ENCODE measurements around the gene SMAP2. TPM values are rescaled to one million over a fixed set of nuclear protein-coding genes. Genes with fewer than 3 reads are reported as not detected.

The SMAP2 gene
- polyA plus RNA-seq, 3 donors, result 302 to 382 (median 359) TPM

DNA sequence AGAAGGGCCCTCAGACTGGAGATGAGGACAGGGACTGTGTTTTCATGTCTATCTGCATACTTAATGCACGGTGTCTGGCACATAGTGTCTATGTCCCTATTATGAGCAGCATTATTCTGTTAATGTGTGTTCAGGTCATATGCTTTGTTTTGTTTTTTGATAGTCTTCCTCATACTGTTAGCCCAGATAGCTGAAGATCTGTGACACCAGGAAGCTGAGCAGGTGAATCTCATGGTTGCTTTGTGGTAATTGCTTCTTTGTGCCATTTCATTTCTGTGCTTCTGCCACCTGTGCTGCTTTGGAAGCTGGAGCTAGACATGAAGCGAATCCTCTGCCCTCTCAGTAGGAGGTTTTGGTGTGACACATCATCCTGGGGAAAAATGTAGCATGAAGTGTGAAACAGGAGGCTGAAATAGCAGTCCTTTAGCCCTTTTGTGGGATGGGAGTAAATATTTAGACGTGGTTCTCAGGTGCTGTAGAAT, 15.8 kb downstream of the SMAP2 start:
- intact Hi-C loops (cut with micrococcal nuclease), result no loop called here
- H3K36me3 Mint-ChIP-seq, result peaks cover 40 to 62% of the 10 kb centered on the region in 2 donors
- H3K27me3 Mint-ChIP-seq (ENCODE audit: low read depth in 3 of 3), result peaks cover 0 to 2% (median 0%) of the 10 kb centered on the region in 3 donors
- H3K27me3 ChIP-seq (ENCODE audit: control insufficient read depth in 2 of 2, insufficient read depth in 2 of 2, low read length in 2 of 2), result no peaks in the 10 kb centered on the region
- no peaks in the 10 kb centered on the region for H3K9me3 Mint-ChIP-seq
- H3K4me2 ChIP-seq (replicated peaks; ENCODE audit: extremely low read depth, low read length, poor library complexity, severe bottlenecking), result peak overlapping the region; percentile 59
- H3K27ac Mint-ChIP-seq, result peak overlapping the region; percentile 80 to 97 (median 94)
- 82% methylated on average over 2 of the region's 3 CpGs for WGBS (ENCODE audit: insufficient coverage)
- no peaks in the 10 kb centered on the region for H4K20me1 ChIP-seq (ENCODE audit: insufficient read depth, low read length)
- peaks cover 94% of the 10 kb centered on the region for H3K79me2 ChIP-seq (ENCODE audit: insufficient read depth, low read length)
- H3K9ac ChIP-seq (ENCODE audit: insufficient read depth, low read length, poor library complexity, severe bottlenecking), result no peak overlapping the region
- peak overlapping the region in 1 of 3 experiments; percentile 65 for H3K4me3 ChIP-seq (replicated peaks in 1 of 3; ENCODE audit: low read depth in 2 of 3, low read length in 3 of 3)
- no peak overlapping the region for H2AFZ ChIP-seq (ENCODE audit: insufficient read depth, low read depth, low read length, poor library complexity, severe bottlenecking)
- peaks cover 98 to 99% of the 10 kb centered on the region in 2 donors for H3K4me1 ChIP-seq (ENCODE audit: control insufficient read depth in 1 of 2, insufficient read depth in 2 of 2, low read length in 2 of 2)
- no peak overlapping the region for H3K4me3 Mint-ChIP-seq
- H3K27ac ChIP-seq (ENCODE audit: low read depth in 1 of 2, low read length in 2 of 2), result peak overlapping the region; percentile 25 to 90
- H3K4me1 Mint-ChIP-seq, result peaks cover 93% of the 10 kb centered on the region
- no peaks in the 10 kb centered on the region for H3K9me3 ChIP-seq (replicated peaks in 1 of 2; ENCODE audit: control insufficient read depth in 1 of 2, insufficient read depth in 1 of 2, low read length in 2 of 2)
- peaks cover 15 to 21% of the 10 kb centered on the region in 2 donors for H3K36me3 ChIP-seq (replicated peaks in 1 of 2; ENCODE audit: control insufficient read depth in 1 of 2, insufficient read depth in 2 of 2, low read length in 2 of 2)
- TF ChIP-seq, protein P1, sequence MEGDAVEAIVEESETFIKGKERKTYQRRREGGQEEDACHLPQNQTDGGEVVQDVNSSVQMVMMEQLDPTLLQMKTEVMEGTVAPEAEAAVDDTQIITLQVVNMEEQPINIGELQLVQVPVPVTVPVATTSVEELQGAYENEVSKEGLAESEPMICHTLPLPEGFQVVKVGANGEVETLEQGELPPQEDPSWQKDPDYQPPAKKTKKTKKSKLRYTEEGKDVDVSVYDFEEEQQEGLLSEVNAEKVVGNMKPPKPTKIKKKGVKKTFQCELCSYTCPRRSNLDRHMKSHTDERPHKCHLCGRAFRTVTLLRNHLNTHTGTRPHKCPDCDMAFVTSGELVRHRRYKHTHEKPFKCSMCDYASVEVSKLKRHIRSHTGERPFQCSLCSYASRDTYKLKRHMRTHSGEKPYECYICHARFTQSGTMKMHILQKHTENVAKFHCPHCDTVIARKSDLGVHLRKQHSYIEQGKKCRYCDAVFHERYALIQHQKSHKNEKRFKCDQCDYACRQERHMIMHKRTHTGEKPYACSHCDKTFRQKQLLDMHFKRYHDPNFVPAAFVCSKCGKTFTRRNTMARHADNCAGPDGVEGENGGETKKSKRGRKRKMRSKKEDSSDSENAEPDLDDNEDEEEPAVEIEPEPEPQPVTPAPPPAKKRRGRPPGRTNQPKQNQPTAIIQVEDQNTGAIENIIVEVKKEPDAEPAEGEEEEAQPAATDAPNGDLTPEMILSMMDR (IDR thresholded peaks at IDR 0.05), result no peak
- DNase-seq, result no peak

DNA sequence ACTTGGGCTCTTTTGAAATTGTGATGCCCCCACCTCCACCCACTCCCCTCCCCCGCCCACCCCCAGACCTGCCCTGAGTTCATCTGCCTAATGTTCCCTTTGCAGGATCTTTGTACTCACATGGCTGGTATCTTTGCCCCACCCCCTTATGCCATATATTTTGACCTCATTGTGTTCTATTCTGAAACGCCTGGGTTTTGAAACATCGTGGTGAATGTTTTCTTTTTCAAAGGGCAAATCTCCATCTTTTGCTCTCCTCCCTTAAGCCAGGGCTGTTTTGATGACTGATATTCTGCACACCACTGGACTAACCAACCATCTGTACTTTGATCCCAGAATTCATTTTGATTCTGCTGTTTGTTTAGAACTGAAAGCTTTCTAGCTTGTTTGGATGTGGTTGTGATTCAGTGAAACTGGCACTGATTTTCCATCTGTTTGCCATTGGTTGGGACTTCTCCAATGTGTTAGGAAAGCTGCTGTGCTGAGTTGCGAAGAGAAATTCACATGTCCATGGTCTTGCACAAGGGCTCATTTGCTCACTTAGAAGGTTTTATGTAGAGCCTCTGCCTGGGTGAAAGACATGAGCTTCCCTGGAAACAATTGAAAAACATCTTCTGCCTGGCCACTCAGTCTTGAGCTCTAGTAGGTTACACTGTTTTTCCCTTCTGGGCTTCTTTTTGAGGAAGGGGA, 16.5 kb downstream of the SMAP2 start:
- H3K79me2 ChIP-seq (ENCODE audit: insufficient read depth, low read length), result peaks cover 94% of the 10 kb centered on the region

More for the DNA sequence above, 16.5 kb downstream of the SMAP2 start:
- H4K20me1 ChIP-seq (ENCODE audit: insufficient read depth, low read length), result no peaks in the 10 kb centered on the region
- H3K9me3 Mint-ChIP-seq, result no peaks in the 10 kb centered on the region
- H3K27ac Mint-ChIP-seq, result peak overlapping the region; percentile 84 to 97 (median 94)
- peak overlapping the region in 1 of 2 donors; percentile 90 for H3K27ac ChIP-seq (ENCODE audit: low read depth in 1 of 2, low read length in 2 of 2)
- intact Hi-C loops (cut with micrococcal nuclease), result loop anchor here in 1 of 2 donors (5.0 kb wide), 1 partner anchor 48 kb away; no protein-coding TSS in a partner anchor
- no peak overlapping the region for H3K9ac ChIP-seq (ENCODE audit: insufficient read depth, low read length, poor library complexity, severe bottlenecking)
- peaks cover 98 to 99% of the 10 kb centered on the region in 2 donors for H3K4me1 ChIP-seq (ENCODE audit: control insufficient read depth in 1 of 2, insufficient read depth in 2 of 2, low read length in 2 of 2)
- H3K4me3 Mint-ChIP-seq, result peak overlapping the region; percentile 20 to 43
- peaks cover 11 to 15% of the 10 kb centered on the region in 2 donors for H3K36me3 ChIP-seq (replicated peaks in 1 of 2; ENCODE audit: control insufficient read depth in 1 of 2, insufficient read depth in 2 of 2, low read length in 2 of 2)
- H3K4me1 Mint-ChIP-seq, result peaks cover 93% of the 10 kb centered on the region
- peak in 2 of 3 donors; percentile 68 to 77 for DNase-seq
- H3K36me3 Mint-ChIP-seq, result peaks cover 40 to 62% of the 10 kb centered on the region in 2 donors
- TF ChIP-seq, protein P1 (IDR thresholded peaks at IDR 0.05), result no peak
- peak overlapping the region; percentile 59 for H3K4me2 ChIP-seq (replicated peaks; ENCODE audit: extremely low read depth, low read length, poor library complexity, severe bottlenecking)
- H3K4me3 ChIP-seq (replicated peaks in 1 of 3; ENCODE audit: low read depth in 2 of 3, low read length in 3 of 3), result peak overlapping the region in 1 of 3 experiments; percentile 65
- WGBS (ENCODE audit: insufficient coverage), result 11% methylated on average over 1 of the region's 4 CpGs
- H3K27me3 Mint-ChIP-seq (ENCODE audit: low read depth in 3 of 3), result peaks cover 0 to 2% (median 0%) of the 10 kb centered on the region in 3 donors
- H3K9me3 ChIP-seq (replicated peaks in 1 of 2; ENCODE audit: control insufficient read depth in 1 of 2, insufficient read depth in 1 of 2, low read length in 2 of 2), result no peaks in the 10 kb centered on the region
- no peaks in the 10 kb centered on the region for H3K27me3 ChIP-seq (ENCODE audit: control insufficient read depth in 2 of 2, insufficient read depth in 2 of 2, low read length in 2 of 2)
- no peak overlapping the region for H2AFZ ChIP-seq (ENCODE audit: insufficient read depth, low read depth, low read length, poor library complexity, severe bottlenecking)

Measured in CD14-positive monocyte (primary cell).